Measurements from ENCODE around the gene TWF1. TPM values are rescaled to one million over a fixed set of nuclear protein-coding genes. Genes with fewer than 3 reads are reported as not detected.

TWF1 gene
- total RNA-seq, 1 experiment from 2014 or later, result 107 TPM

- intact Hi-C loops (cut with micrococcal nuclease; ENCODE audit: unreplicated experiment), result no loop called here
- H3K27ac ChIP-seq (ENCODE audit: low read depth, low read length, poor library complexity, severe bottlenecking), result no peak overlapping the region
- no TSS peak for BruUV-seq (replicated peaks)
- ChIA-PET CTCF (no interaction called here), POLR2A (ENCODE audit: low non-redundant PET) (no interaction called here)
- DNase-seq (ENCODE audit: low spot score), result no peak
- no peak for TF ChIP-seq CTCF (conservative IDR thresholded peaks at IDR 0.05; ENCODE audit: low read depth, low read length)
- TF ChIP-seq EZH2 (IDR thresholded peaks at IDR 0.05; ENCODE audit: borderline replicate concordance, low read depth, low read length, poor library complexity, severe bottlenecking), result no peak
- H3K4me3 ChIP-seq (ENCODE audit: low read depth, low read length, poor library complexity, severe bottlenecking), result no peak overlapping the region
- H3K9me3 ChIP-seq (ENCODE audit: low read depth, low read length, poor library complexity, severe bottlenecking), result no peaks in the 10 kb centered on the region
- no peaks in the 10 kb centered on the region for H3K36me3 ChIP-seq (ENCODE audit: insufficient read depth, low read length, poor library complexity, severe bottlenecking)
- no peaks in the 10 kb centered on the region for H3K27me3 ChIP-seq (replicated peaks; ENCODE audit: insufficient read depth, low read depth, low read length, poor library complexity)
- peaks cover 6% of the 10 kb centered on the region for H3K4me1 ChIP-seq (ENCODE audit: insufficient read depth, low read length, poor library complexity, severe bottlenecking)
These were observed 41.6 kb downstream of the TWF1 start for GRCh38 chr12:43764528-43764927.

GRCh38 chr12:43763769-43764168 is 42.3 kb downstream of the TWF1 start:
- CTCF ChIA-PET, result no interaction called here
- Histone ChIP-seq H3K27me3 (replicated peaks; ENCODE audit: insufficient read depth, low read depth, low read length, poor library complexity) (no peaks in the 10 kb centered on the region), H3K4me3 (ENCODE audit: low read depth, low read length, poor library complexity, severe bottlenecking) (no peak overlapping the region), H3K27ac (ENCODE audit: low read depth, low read length, poor library complexity, severe bottlenecking) (no peak overlapping the region), H3K9me3 (ENCODE audit: low read depth, low read length, poor library complexity, severe bottlenecking) (no peaks in the 10 kb centered on the region), H3K36me3 (ENCODE audit: insufficient read depth, low read length, poor library complexity, severe bottlenecking) (no peaks in the 10 kb centered on the region), H3K4me1 (ENCODE audit: insufficient read depth, low read length, poor library complexity, severe bottlenecking) (peaks cover 6% of the 10 kb centered on the region)
- POLR2A ChIA-PET (ENCODE audit: low non-redundant PET), result no interaction called here
- intact Hi-C loops (cut with micrococcal nuclease; ENCODE audit: unreplicated experiment), result no loop called here
- no TSS peak for BruUV-seq (replicated peaks)
- TF ChIP-seq CTCF (conservative IDR thresholded peaks at IDR 0.05; ENCODE audit: low read depth, low read length) (no peak), EZH2 (IDR thresholded peaks at IDR 0.05; ENCODE audit: borderline replicate concordance, low read depth, low read length, poor library complexity, severe bottlenecking) (no peak)
- DNase-seq (ENCODE audit: low spot score), result no peak

GRCh38 chr12:43762596-43762995 is 43.5 kb downstream of the TWF1 start:
- BruUV-seq (replicated peaks), result no TSS peak
- H3K27ac ChIP-seq (ENCODE audit: low read depth, low read length, poor library complexity, severe bottlenecking), result no peak overlapping the region
- intact Hi-C loops (cut with micrococcal nuclease; ENCODE audit: unreplicated experiment), result no loop called here

More at GRCh38 chr12:43762596-43762995, 43.5 kb downstream of the TWF1 start:
- H3K4me1 ChIP-seq (ENCODE audit: insufficient read depth, low read length, poor library complexity, severe bottlenecking), result peaks cover 7% of the 10 kb centered on the region
- no peak for DNase-seq (ENCODE audit: low spot score)
- H3K9me3 ChIP-seq (ENCODE audit: low read depth, low read length, poor library complexity, severe bottlenecking), result no peaks in the 10 kb centered on the region
- no peak overlapping the region for H3K4me3 ChIP-seq (ENCODE audit: low read depth, low read length, poor library complexity, severe bottlenecking)
- CTCF ChIA-PET, result no interaction called here
- H3K36me3 ChIP-seq (ENCODE audit: insufficient read depth, low read length, poor library complexity, severe bottlenecking), result no peaks in the 10 kb centered on the region
- no peaks in the 10 kb centered on the region for H3K27me3 ChIP-seq (replicated peaks; ENCODE audit: insufficient read depth, low read depth, low read length, poor library complexity)
- no peak for TF ChIP-seq EZH2 (IDR thresholded peaks at IDR 0.05; ENCODE audit: borderline replicate concordance, low read depth, low read length, poor library complexity, severe bottlenecking)
- TF ChIP-seq CTCF (conservative IDR thresholded peaks at IDR 0.05; ENCODE audit: low read depth, low read length), result no peak
- POLR2A ChIA-PET (ENCODE audit: low non-redundant PET), result no interaction called here
